Stimulated activated CD8-positive, alpha-beta memory T cell treated with anti-CD3 and anti-CD28 coated beads, Interleukin-15, amount 100 ng/mL, for 24 hours (primary cell): ENCODE results near the gene BNC1.
"Not testable (repeated sequence)": the region's sequence is repeated elsewhere in the genome, so short reads cannot be mapped to it uniquely, and the experiment has no call there.

Source experiments
- DNase-seq: peaks from one replicate; pipeline ENCODE4 v3.0.0-alpha.2; 2020; ENCODE audit warnings: low read depth

BNC1 gene

DNA sequence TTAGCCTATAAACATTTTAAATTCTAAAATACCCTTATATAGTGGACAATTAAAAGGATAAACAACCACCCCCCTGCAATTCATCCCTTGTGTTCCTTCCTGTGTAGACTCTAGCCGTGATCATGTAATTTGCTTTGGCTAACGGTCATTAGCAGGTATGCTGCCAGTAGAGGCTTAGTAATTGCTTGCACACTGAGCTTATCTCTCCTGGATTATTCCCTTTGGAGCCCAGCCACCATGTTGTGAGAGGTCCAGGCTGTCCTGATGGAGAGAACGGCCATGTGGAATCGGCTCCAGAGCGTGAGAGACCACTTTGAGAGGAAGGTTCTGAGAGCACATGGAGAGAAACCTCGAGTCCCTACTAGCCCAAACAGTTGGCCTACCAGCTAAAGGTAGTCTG, 11.0 kb upstream of the BNC1 start:
- DNase-seq, result no peak

DNA sequence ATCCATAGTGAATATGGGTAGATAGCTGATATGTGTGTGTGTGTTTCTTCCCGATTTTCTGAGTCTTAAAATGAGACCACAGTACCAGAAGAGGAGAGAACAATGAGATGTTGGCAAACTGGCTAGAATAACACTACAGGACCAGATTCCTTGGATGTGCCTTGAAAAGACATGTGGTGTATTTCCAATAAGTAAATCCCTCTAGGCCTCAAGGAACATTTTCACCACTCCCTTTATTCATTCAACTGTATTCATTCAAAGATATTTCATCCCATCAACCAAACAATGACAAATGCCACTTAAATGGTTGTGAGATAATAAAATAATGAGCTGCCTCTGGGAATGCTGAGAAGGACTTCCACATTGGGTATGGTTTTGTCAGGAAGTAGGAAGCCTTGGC, 8.7 kb upstream of the BNC1 start:
- DNase-seq, result no peak

- DNase-seq, result no peak
These were observed 7.9 kb upstream of the BNC1 start for GRCh38 chr15:83292317-83292716.

DNA sequence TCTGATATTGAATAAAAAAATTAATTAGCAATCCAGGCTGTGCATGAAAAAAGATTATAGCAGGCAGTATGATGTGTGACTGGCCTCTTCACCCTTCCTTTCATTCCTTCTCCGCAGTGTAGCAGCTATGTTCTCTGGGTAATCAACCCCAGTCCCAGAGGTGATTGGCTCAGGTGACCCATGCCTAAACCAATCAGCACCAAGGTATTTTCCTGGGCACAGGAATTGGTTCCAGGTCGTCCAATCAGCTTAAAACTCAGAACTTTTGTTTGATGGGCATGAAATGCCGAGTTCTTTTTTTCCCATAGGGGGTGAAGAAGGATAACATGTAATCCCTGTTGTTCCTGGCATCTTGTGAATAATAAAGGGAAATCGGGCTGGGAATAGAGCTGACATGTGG, 5.8 kb upstream of the BNC1 start:
- no peak for DNase-seq

GRCh38 chr15:83289160-83289559, 4.7 kb upstream of the BNC1 start:
- DNase-seq, result no peak

- no peak for DNase-seq
These were observed 3.9 kb upstream of the BNC1 start for GRCh38 chr15:83288381-83288801.

DNA sequence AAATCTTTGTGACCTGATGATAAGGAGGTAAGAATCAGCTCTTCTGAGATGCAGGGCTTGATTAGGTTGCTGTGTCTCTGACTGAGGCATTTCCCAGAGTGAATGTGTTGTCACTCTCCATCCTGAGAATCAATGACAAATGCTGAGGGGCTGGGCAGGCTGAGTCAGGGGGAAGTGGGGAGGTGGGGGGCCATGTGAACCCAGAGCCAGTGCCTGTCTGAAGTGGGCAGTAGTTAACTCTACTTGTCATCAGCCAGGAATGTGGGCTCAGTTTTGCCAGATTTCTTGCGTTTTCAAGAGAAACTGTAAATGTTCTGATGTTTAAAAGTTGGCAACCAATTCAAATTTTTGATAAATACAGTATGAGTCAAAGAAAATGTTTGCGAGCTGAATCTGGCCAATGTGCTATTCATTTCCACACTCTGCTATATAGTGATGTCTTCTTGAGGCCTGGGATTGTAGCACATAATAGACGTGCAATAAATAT, 3.1 kb upstream of the BNC1 start:
- no peak for DNase-seq

DNA sequence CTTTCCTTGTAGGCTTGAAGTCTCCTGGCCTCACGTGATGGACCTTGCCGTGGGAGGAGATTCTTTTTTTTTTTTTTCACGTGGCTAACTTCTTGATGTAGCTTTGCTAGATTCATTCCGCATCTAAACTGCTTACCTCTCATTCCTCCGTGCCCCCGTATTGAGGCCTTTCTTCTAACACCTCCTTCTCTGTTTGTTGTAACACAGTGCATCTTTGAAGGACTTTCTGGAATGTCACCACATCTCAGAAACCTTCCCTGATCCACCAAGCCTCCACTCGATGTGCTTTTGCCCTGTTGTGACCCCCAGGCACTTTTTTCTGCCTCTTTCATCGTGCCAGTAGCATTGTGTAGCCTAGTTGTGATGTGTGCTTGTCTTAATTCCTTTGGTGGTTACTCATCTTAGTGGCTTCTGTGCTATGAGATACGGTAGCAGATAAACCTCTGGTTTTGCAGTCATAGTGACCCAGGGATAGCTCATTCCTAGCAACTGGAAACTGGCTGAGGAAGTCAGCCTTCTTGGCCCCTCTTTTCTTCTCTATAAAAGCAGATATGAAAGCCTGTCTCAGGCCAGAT, 1.6 kb upstream of the BNC1 start:
- DNase-seq, result no peak

DNA sequence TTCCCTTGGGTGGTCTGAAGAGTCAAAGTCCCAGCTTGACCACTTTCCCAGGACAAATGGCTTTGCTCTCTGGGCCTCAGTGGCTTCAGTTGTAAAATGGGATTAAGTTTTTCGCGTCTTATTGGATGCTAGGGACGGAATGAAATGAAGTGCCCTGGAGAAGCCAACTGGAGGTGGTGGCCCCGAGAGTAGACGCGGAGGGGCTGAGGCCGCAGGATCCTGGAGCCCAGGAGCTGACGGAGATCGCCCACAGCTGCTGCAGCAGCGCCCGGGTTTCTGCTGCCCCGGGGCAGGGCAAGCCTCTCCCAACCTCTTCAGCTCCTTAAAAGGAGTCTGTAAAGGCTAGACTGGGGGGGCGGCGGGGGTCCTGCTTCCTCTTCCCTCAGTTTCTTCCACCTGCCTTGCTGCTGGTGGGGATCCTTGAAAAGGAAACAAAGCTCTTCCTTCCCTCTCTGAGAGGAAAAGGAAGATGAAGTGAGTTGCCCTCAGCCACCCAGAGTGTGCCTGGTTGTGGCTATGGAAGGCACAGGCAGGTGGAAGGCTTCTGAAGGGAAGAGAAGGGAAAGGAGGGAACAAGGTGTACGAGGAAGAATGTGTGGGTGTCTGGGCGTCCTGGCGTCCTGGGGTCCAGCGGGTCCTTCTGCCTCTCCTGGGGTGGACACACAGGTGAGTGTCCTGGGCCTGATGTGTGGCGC, 967 bp upstream of the BNC1 start:
- DNase-seq, result no peak

DNA sequence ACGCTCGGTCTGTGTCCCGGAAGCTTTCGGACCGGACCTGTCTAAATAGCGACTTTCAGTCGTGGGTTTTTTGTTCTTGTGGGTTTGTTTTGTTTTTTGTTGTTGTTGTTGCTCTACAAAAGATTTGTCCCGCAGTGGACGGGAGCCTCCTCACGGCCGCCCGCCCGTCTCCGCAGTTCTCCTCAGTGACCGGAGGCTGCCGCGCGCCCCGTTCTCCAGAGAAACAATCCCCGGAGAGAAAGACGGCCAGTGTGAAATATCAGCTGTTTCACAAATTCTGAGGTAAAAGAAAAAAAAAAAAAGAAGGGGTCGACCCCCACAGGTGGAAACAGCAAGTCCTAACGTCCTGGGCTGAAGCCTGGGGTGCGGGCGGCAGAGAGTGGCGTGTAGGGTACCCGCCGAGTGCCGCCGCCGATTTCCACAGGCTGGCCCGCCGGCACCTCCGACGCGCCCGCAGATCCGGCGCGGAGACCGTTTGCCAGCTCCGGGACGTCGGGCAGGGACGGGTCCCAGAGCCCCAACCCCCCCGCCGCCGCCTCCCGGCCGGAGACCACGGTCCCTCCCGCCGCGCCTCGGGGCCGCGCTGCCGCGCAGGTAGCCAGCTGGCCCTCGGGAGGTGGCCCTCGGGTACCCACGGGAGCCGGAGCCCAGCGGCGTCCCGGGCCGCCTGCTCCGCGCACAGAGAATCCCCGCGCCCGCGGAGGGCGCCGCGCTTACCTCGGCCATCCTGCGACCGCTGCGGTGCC, 478 bp downstream of the BNC1 start:
- DNase-seq, result no peak

DNA sequence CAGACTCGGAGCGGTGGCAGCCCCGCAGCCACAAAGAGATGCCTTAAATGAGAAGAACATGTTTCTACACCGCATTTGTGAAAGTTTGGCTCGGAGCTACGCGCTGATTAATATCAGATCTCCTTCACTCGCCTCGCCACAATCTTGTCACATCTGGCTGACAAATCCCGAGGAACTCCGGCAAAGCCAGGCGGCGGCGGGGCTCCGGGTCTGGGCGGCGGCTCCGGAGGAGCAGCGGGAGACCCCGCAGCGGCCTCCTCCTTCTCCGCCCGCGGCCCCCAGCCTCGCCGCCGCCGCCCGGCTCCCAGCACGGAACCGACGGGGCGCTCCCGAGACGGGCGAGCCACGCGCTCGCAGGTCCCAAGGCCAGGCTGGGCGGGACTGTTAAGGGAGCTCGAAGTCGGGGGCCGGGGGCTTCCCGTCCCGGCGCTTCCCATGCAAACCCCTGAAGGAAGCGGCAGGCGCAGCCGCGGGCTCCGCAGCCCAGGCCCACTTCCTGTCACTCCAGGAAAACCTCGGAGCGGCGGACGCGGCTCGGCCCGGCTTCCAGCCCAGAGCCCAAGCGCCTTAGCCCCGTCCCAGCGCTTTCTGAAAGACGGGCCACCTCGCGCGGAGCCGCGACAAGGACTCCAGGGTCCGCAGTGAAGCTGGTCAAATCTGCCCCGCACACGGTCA, 1.2 kb downstream of the BNC1 start:
- DNase-seq, result no peak

DNA sequence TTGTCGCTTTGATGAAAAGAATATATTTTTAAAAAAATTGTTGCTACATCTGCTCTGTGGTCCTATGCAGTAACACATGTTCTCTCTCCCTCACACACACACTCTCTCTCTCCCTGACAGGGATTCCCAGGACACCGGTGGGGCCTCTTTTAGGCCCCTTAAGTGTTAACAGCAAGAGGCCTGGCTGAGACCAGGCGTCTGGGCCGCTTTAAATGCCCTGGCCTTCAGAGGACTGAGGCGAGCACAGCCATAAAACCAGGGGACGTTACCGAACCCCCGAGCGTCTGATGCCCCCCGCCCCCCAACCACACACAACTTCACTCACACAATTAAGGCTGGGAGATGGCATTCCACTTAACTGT, 1.7 kb downstream of the BNC1 start:
- DNase-seq, result no peak

DNA sequence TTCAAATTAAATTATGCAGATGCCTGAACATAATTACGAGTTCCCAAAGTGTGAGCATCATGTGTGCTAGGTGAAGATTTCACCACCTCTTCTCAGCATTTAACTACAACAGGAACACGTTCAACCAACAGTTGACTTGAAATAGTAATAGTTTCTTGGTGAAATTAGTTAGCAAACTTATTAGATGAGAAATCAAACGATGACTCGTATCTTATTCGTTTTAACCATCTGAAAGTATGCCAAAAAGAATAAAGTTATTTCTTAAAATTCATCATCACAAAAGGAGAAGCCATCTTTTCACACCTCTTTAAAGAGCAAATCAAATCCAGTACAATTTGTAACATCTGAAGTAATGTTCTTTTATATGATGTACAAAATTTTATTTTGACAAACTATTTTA, 2.3 kb downstream of the BNC1 start:
- DNase-seq, result no peak

GRCh38 chr15:83278191-83278590, 6.3 kb downstream of the BNC1 start:
- no peak for DNase-seq

DNA sequence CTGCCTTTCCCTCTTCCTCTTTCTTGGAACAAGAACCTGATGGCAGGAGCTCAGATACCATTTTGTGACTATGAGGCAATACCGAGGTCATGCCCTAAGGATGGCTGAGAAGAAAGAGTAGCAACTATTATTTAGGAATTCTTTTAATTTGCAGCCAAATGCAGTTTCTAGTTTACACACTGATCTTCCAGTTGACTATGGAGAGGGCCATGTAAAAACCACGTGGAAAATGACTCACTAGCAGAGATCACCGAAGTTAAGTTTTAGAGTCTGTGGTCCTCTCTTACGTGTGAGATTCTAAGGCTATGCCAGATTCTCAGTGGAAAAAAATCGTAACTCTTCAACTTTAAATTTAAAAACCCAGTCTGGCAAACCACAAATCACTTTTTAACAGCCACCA, 7.8 kb downstream of the BNC1 start:
- DNase-seq, result no peak

DNA sequence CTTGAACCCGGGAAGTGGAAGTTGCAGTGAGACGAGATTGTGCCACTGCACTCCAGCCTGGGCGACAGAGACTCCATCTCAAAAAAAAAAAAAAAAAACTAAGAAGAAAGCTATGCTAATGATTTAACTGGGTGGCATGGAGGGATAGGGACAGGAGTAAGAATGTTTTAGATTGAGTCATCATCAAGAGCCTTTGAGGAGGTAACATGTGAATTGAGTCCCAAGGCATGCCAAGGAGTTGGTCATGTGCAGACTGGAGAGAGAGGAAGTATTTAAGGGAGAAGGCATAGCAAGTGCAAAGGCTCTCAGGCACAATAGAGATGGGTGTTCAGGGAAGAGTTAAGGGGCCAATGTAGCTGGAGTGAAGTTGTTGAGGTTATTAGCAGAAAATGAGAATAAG, 9.1 kb downstream of the BNC1 start:
- no peak for DNase-seq

DNA sequence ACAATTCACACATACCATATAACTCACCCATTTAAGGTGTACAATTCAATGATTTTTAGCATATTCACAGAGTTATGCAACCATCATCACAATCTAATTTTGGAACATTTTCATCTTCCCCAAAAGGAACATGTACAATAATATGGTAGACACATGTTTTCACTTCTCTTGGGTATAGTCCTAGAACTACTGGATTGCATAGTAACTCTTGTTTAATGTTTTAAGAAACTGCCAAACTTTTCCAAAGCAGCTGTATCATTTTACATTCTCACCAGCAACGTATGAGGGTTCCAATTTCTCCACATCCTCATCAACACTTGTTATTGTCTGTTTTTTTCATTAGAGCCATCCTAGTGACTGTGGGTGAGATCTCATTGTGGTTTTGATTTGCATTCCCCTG, 14.3 kb downstream of the BNC1 start:
- no peak for DNase-seq

- no peak for DNase-seq
These were observed 16.3 kb downstream of the BNC1 start for GRCh38 chr15:83268147-83268546.

- no peak for DNase-seq
These were observed 21.7 kb downstream of the BNC1 start for GRCh38 chr15:83262594-83263315.

DNA sequence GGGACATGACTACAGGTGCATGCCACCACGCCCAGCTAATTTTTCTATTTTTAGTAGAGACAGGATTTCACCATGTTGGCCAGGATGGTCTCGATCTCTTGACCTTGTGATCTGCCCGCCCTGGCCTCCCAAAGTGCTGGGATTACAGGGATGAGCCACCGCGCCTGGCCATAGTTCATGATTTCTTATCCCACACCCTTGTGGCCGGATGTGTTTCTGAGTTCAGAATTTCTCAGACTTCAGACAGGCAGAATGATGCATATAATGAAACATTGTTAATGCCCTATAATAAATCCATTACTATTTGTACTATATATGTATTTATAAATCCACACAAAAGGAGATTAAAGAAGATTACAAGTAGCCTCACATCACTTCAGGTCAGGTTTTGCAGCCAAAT, 22.3 kb downstream of the BNC1 start:
- DNase-seq, result not testable (repeated sequence)

- DNase-seq, result no peak
These were observed 33.7 kb downstream of the BNC1 start for GRCh38 chr15:83250781-83251180.

- DNase-seq, result no peak
These were observed 35.5 kb downstream of the BNC1 start for GRCh38 chr15:83249030-83249343.
